BE2C (cell line): ENCODE data around the gene PIN1.

Experiments
- DNase-seq: peaks from one replicate; pipeline ENCODE4 v3.0.0-alpha.2; 2020
- H3K27me3 ChIP-seq: fragments of 250-450 bp; sonication (Bioruptor Pico); 2 replicates; pipeline ENCODE4 v1.5.1; 2020; ENCODE audit warnings: mild to moderate bottlenecking
- H3K36me3 ChIP-seq: fragments of 250-450 bp; sonication (Bioruptor Pico); 2 replicates; pipeline ENCODE4 v1.5.1; 2020; ENCODE audit warnings: mild to moderate bottlenecking
- H3K4me1 ChIP-seq: fragments of 250-450 bp; sonication (Bioruptor Pico); 2 replicates; pipeline ENCODE4 v1.5.1; 2020
- H3K4me3 ChIP-seq: 2 replicates; pipeline ENCODE4 v1.5.1; 2011; ENCODE audit warnings: low read depth, low read length
- H3K9me3 ChIP-seq: fragments of 250-450 bp; sonication (Bioruptor Pico); 2 replicates; pipeline ENCODE4 v1.5.1; 2020
- TF ChIP-seq, protein P1 (sequence below): IDR thresholded peaks from 2 replicates; pipeline ENCODE4 v1.5.1; 2012; ENCODE audit warnings: mild to moderate bottlenecking, low read depth, low read length

PIN1 gene

DNA sequence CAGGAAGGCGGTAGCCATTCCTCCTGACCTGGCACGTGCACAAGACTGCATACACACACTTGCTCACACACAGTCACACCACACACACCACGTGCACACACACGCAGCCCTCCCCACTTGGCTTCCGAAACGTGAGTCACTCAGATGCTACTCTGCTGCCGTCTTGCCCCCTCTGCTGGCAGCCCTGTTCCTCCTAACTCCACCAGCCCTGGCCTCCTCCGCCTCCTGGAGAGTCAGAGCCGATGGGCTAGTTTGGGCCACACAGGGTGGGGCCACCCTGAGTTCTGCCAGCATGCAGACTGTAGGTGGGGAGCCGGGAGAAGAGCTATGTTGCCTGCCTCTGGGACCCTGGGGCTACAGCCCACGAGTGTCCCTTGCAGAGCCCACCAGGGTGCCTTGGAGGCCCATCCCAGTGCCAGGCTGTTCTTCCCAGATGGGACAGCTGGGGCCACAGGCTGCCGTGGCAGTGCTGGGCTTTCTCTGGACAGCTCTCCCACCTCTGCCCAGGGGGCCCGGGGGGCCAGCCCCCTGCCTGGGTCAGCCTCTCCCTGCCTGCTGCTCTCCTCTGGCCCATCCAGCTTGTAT is 12.1 kb downstream of the PIN1 start:
- no peaks in the 10 kb centered on the region for H3K27me3 ChIP-seq
- H3K36me3 ChIP-seq, result peaks cover 56% of the 10 kb centered on the region
- H3K9me3 ChIP-seq, result no peaks in the 10 kb centered on the region
- TF ChIP-seq, protein P1, sequence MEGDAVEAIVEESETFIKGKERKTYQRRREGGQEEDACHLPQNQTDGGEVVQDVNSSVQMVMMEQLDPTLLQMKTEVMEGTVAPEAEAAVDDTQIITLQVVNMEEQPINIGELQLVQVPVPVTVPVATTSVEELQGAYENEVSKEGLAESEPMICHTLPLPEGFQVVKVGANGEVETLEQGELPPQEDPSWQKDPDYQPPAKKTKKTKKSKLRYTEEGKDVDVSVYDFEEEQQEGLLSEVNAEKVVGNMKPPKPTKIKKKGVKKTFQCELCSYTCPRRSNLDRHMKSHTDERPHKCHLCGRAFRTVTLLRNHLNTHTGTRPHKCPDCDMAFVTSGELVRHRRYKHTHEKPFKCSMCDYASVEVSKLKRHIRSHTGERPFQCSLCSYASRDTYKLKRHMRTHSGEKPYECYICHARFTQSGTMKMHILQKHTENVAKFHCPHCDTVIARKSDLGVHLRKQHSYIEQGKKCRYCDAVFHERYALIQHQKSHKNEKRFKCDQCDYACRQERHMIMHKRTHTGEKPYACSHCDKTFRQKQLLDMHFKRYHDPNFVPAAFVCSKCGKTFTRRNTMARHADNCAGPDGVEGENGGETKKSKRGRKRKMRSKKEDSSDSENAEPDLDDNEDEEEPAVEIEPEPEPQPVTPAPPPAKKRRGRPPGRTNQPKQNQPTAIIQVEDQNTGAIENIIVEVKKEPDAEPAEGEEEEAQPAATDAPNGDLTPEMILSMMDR, result peak; percentile 53
- peak; percentile 62 for DNase-seq
- no peak overlapping the region for H3K4me3 ChIP-seq
- no peaks in the 10 kb centered on the region for H3K4me1 ChIP-seq

GRCh38 chr19:9848060-9848459 is 12.9 kb downstream of the PIN1 start:
- H3K36me3 ChIP-seq, result peaks cover 48% of the 10 kb centered on the region
- H3K27me3 ChIP-seq, result no peaks in the 10 kb centered on the region
- no peaks in the 10 kb centered on the region for H3K4me1 ChIP-seq
- no peaks in the 10 kb centered on the region for H3K9me3 ChIP-seq
- no peak overlapping the region for H3K4me3 ChIP-seq
- TF ChIP-seq, protein P1, result peak; percentile 57
- peak; percentile 37 for DNase-seq

DNA sequence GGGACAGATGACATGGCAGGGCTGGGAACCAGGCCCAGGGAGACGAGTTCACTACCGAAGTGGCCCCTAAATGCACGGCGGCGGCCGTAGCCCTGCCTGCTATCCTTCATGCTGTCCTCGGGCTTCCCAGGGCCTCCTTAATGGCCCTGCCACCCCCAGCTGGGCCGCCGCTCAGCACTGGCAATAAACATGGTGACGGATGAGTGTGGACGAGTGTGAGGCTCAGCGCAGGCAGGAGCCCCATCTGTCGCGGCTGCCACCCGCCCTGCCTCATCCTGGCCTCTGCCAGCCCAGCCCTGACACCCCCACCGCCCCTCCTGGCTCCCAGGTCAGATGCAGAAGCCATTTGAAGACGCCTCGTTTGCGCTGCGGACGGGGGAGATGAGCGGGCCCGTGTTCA is 13.6 kb downstream of the PIN1 start:
- H3K4me1 ChIP-seq, result no peaks in the 10 kb centered on the region
- H3K27me3 ChIP-seq, result no peaks in the 10 kb centered on the region
- H3K4me3 ChIP-seq, result no peak overlapping the region
- no peak for DNase-seq
- H3K9me3 ChIP-seq, result no peaks in the 10 kb centered on the region
- TF ChIP-seq, protein P1, result no peak
- H3K36me3 ChIP-seq, result peaks cover 41% of the 10 kb centered on the region

DNA sequence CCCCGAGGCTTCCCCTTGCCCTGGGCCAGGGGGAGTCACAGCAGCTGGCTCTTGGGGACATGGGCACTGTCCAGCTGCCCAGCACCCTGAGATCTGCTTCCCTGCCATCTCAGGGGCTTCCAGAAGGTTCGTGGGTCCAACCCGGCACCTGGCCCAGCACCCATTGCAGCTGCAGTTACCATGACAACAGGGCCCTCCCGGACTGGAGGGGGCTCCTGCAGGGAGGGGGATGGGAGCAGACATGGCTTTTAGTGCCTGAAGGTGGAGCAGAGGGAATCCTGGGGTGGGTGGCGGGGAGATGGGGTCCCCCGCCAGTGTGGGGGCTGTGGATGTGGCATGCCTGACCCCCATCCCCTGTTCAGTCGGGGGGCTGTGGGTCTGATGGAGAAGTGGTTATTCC is 14.7 kb downstream of the PIN1 start:
- peaks cover 33% of the 10 kb centered on the region for H3K36me3 ChIP-seq
- no peak for DNase-seq

DNA sequence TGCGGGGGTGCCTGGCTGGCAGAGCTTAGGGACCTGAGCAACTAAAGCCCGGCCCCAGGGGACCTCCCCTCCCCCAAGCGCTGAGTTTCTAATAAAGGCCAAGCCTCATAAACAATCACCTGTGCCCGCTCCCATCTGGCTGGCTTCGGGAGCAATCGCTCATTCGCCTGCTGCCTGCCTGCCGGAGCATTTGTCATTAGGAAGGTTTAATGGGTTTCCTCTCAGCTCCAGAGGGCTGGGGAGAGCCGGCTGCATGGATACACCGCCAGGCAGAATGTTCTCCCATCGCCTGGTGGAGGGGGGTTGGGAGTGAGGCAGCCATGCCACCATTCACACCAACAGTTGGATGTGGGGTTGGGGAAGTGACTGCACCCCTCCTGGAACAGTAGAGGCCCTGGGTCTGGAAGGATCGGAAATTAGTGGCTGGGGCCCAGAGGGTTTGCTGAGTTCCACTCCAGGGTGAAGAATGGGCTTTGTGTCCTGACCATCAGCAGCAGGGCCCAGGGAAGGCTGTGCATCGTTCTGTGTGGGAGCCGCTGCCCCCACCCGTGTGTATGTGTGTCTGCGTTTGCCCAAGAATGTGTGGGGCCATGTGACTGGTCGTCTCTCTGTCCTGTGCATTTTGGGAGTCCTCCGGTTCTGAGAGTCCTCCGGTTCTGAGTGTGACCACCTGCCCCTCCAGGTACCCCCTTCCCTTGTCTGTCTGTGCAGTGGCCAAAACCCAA is 15.3 kb downstream of the PIN1 start:
- Histone ChIP-seq H3K36me3 (peaks cover 32% of the 10 kb centered on the region), H3K4me1 (no peaks in the 10 kb centered on the region), H3K9me3 (no peaks in the 10 kb centered on the region), H3K27me3 (no peaks in the 10 kb centered on the region), H3K4me3 (no peak overlapping the region)
- no peak for DNase-seq
- TF ChIP-seq, protein P1, result no peak

More for the DNA sequence above, 14.7 kb downstream of the PIN1 start:
- TF ChIP-seq, protein P1, result no peak
- H3K9me3 ChIP-seq, result no peaks in the 10 kb centered on the region
- H3K27me3 ChIP-seq, result no peaks in the 10 kb centered on the region
- no peak overlapping the region for H3K4me3 ChIP-seq
- no peaks in the 10 kb centered on the region for H3K4me1 ChIP-seq

- DNase-seq, result no peak
- no peaks in the 10 kb centered on the region for H3K4me1 ChIP-seq
- no peak overlapping the region for H3K4me3 ChIP-seq
- no peaks in the 10 kb centered on the region for H3K36me3 ChIP-seq
- TF ChIP-seq, protein P1, result no peak
- H3K9me3 ChIP-seq, result no peaks in the 10 kb centered on the region
- H3K27me3 ChIP-seq, result no peaks in the 10 kb centered on the region
Observed at GRCh38 chr19:9854282-9854846, 19.2 kb downstream of the PIN1 start.
